Activated gamma-delta T cell (primary cell): Measurements from ENCODE around the gene THBS3.

Source experiments
- DNase-seq: peaks from one replicate; lab custom pipeline; 2025; lab: John Stamatoyannopoulos, UW

THBS3 gene

DNA sequence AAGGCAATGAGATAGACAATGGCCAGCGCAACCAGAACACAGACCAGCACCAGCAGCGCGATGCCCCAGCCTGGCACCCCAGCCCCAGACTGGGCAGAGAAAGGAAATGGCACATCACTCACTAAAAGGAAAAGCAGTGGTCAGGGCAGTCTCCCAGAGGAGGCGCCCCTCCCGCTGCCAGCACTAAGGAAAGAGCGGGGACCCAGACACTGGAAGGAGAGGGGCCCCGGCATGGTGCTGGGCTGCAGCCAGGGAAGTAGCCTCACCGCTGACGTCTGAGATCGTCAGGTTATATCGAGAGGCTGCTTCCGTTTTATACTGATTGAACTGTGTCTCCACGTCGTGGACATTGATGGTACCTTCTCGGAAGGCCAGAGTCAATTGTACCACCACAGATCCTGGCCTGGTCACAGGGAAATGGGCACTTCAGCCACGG, 20.2 kb downstream of the THBS3 start:
- DNase-seq = no peak

- DNase-seq = no peak
These were observed 20.8 kb downstream of the THBS3 start for GRCh38 chr1:155186794-155187455.

DNA sequence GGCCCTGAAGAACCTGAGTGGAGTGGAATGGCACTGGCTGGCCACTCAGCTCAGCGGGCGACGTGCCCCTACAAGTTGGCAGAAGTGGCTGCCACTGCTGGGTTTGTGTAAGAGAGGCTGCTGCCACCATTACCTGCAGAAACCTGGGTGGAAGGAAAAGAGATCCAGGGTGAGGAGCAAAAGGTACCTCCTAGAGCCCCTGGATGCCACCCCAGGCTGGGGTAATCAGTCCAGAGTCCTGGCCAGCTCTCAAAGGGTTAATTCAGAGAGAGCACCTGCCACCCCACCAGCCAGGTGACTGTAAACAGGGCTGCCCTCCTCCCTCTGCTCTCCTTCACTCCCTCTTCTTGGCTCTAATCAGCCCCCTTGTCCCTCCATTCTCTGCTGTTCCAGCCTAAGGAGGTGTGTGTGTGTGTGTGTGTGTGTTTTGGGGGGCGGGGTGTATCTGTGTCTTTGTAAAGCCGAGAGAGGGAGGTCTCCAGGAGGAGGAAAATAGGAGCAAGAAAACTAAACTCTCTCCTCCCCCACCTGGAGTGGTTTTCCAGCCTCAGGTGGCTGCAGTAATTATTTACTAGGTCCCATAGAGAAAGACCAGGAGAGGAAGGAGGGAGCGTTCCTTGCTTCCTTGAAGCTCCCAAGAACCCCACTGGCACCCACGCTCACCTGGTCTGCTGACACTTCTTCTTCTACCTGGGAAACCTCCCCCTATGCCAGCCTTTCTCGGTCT, 21.5 kb downstream of the THBS3 start:
- DNase-seq = no peak

DNA sequence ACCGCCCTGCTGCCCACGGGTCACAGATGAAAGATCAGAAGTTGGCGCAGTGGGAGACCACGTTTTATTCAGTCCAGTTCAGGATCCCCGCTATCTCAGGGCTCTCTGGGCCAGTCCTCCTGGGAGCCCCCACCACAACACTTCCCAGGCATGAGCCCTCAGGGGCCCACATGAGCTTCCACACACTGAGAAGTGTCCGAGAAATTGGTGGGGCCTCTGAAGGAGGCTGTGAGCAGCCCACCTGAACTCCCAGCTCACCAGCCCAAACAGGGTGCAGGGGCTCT, 22.0 kb downstream of the THBS3 start:
- no peak for DNase-seq

DNA sequence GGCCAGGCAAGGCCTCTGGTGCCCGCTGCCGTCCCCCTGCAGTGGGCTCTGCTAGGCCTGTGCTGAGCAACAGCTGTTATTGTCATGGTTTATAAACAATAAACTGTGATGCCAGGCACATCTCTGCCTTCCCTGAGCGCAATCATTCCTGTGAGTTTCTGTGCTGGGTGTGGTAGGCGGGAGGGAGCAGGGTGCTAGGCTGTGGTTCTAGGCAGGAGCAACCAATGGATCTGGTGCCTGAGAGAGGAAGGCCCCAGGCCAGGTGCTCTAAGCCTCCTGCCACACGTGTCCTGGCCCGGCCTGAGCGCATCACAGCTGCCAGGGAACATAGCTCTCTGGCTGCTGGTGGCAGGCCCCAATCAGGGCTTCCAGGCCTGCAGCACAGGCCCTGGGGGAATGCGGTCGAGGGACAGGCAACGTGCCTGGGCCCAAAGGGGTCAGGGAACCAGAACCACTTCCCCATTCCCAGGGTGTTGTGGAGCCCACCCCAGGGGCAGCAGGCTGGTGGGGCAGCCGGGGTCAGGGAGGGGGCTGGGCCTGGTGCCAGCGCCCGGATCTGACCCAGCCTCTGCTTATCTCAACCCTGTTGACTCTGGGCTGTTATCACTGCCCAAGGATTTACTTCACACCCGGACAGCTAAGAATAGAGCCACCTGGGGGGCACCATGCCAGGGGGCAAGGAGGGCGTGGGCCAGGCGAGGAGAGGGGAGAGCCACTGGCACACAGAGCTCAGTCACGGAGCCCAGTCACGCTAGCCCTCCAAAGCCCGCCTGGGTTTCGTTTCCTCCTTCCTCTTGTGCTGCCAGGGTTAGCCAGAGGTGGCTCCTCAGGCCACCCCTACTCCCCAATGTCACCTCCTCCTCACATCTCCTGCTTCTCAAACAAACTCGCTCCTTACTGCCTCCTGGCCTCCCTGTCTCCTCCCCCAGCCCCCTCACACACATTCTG, 22.6 kb downstream of the THBS3 start:
- DNase-seq = no peak

DNA sequence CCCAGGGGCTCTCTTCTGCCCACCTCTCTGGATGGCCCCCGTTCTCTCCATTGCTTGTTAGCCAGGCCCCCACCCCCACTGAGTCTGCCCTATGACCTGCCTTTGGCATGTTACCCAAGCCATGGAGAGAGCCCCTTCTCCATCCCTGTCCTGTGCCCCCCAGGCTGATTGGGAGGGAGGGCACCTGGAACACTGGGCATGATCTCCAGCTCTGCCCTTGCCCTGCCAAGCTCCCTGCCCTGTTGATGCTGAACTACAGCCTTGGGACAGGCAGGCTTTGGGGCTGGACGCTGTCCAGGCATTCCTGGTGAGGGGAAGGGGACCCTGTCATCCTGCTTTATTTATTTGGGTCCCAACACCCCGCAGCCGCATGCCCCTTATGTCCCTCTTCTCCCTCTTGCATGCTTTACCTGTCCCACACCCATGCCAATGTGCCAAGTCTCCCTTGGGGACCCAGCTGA, 23.3 kb downstream of the THBS3 start:
- DNase-seq = no peak

- no peak for DNase-seq
These were observed 23.9 kb downstream of the THBS3 start for GRCh38 chr1:155183775-155184221.

DNA sequence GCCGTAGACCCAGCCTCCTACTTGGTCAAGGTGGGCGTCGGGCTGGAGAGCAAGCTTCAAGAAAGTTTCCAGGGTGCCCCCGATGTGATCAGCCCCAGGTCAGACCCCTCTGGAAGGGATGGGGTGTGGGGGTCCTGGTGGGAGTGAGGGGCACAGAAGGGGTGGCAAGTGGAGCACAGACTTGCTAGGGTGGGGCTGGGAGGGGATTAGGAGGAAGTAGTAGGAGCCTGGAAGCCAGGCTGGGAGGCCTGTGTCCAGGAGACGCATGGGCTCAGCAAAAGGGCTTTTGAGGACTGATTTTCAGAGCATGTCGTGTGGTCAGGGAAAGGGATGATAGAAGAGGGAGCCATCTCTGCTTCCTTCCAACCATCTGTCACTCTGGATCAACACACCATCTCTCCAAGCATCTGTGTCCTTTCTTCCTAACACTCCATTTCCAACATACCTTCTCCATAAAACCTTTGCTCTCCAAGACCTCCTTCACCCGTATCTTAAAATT, 25.6 kb downstream of the THBS3 start:
- no peak for DNase-seq

GRCh38 chr1:155181371-155182051, 26.2 kb downstream of the THBS3 start:
- no peak for DNase-seq

- DNase-seq = no peak
These were observed 28.3 kb downstream of the THBS3 start for GRCh38 chr1:155179112-155180031.

GRCh38 chr1:155178441-155179111, 29.1 kb downstream of the THBS3 start:
- no peak for DNase-seq

GRCh38 chr1:155177918-155178281, 29.8 kb downstream of the THBS3 start:
- no peak for DNase-seq

GRCh38 chr1:155177192-155177917, 30.3 kb downstream of the THBS3 start:
- DNase-seq = no peak

- no peak for DNase-seq
These were observed 31.1 kb downstream of the THBS3 start for GRCh38 chr1:155176544-155177071.

GRCh38 chr1:155175927-155176371, 31.7 kb downstream of the THBS3 start:
- DNase-seq = no peak

- no peak for DNase-seq
These were observed 32.3 kb downstream of the THBS3 start for GRCh38 chr1:155175281-155175926.

DNA sequence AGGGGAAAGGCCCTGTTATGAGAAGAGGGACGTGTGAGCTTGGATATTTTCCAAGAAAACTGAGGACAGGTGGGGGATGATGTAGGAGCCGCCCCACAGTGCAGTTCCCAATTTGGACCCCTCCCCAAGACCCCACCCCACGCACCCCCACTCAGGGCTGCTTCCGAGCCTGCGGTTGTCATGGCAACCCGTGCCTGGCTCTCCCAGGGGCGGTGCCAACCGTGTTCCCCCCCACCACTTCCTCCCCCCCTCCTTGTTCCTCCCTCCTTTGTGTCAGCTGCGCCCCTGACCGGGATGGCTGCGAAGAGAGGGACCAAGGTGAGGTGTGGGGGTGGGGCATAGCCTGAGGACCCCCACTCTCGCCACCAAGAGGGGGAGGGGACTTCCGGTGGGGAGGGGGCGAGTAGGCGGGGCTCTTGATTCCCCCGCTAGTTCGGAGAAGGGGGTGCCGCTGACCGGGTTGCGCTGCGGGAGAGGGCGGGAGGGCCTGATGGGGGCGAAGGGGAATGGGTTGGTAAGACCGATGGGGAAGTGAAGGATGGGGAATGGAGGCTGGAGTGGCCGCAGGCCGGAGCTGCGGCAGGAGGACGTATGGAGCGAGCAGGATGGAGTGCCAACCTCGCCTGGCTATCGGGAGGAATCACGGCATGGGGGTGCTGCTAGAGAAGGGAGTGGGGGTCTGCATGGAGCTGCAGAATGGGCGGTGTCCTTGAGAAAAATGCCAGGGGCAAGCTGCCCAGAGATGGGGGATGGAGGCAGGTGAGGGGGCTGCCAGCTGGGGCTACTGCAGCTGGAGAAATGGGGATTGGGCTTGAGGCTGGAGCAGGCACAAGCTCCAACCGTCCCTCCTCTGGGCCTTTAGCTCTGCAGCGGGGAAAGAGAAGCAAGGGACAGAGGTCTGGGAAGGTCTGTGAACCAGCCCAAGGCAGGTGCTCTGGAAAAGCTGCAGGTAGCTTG, 33.1 kb downstream of the THBS3 start:
- no peak for DNase-seq
